NCI-H2227 (cell line): Measurements from ENCODE around the gene CYP4F12.
"Not testable (repeated sequence)": the region's sequence is repeated elsewhere in the genome, so short reads cannot be mapped to it uniquely, and the experiment has no call there.

Experiments used
- DNase-seq: peaks from one replicate; lab custom pipeline; 2025; ENCODE audit not compliant: unreplicated experiment; lab: John Stamatoyannopoulos, UW

Gene CYP4F12

DNA sequence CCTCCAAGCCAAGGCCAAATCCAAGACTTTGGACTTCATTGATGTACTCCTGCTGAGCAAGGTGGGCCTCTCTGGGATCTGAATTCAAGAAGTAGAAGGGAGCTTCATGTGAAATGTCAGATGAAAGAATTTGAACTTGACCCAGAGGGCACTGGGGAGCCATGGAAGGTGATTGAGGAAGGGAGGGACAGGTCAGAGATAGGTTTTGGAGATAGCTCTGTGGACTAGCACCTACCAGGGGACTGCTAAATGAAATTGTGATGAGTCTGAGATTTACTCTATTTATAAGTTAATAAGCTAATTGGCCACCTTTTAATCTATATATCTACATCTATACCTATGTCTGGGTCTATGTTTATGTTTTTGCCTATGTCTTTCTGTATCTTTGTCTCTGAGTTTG, 22.8 kb upstream of the CYP4F12 start:
- not testable (repeated sequence) for DNase-seq

DNA sequence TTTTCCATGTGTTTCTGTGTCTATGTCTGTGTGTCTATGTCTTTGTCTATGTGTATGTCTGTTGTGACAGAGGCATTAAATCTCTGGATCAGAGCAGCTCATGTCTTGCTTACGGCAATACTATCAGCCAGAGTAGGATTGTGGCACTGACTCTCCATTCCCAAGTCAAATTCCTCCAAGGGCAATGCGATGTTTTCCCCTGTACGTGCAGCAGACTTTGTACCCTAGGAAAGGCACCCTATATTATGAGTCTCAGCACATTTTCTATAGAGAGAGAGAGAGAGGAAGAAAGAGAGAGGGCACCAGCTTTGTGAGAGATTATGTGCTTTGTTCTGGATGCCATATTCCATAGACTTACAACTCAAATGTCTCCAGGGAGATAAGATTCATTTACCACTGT, 21.1 kb upstream of the CYP4F12 start:
- no peak for DNase-seq

DNA sequence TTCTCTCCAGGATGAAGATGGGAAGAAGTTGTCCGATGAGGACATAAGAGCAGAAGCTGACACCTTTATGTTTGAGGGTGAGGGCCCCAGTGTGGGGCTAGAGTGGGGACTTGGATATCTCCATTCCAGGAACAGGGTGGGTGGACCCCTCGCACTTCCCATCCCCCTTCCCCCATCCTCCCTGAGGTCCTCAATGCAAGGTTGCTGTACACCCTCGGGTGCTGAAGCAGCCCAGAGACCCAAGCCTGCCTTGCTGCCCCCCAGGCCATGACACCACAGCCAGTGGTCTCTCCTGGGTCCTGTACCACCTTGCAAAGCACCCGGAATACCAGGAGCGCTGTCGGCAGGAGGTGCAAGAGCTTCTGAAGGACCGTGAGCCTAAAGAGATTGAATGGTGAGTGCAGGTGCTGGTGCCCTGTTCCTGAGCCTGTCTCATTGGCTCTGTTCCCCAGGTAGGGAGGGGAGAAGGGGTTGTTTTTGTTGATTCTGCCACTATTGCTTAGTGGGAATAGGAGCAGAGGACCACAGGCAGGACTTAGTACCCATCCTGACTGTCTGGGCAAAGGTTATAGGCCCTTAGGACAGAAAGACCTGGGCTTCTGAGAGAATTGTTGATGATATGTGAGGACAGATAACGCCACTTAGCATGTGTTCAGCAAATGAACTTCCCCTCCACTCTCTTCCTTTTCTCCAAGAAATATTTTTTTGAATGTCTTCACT, 20.2 kb upstream of the CYP4F12 start:
- DNase-seq = no peak

DNA sequence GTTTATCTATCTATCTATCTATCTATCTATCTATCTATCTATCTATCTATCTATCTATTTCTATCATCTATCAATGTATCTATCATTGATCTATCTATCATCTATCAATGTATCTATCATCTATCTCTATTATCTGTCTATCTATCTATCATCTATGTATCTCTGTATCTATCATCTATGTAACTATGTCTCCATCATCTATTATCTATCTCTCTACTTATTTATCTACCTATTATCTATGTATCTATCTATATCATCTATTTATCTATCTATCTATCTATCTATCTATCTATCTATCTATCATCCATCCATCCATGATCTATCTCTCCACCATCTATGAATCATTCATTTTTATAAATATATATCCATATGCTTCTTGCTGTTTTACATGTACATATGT, 16.4 kb upstream of the CYP4F12 start:
- DNase-seq = no peak

DNA sequence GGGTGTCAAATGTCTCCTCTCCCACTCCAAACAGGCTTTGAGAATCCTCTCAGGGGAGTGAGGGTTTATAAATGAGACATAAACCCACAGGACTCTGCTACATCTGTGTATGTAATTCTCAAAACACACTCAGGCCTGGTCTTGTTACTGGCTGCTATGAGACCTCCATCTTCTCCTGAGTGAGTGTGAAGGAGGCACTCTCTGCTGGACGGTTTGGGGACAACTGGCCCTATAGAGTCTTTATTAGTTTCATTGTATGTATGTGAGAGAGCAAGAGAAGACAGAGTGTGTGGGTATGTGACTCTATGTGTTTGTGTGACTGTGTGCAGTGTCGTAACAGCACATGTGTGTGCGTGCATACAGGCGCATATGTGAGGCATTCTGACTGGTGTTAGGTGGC, 9.6 kb upstream of the CYP4F12 start:
- DNase-seq = no peak

DNA sequence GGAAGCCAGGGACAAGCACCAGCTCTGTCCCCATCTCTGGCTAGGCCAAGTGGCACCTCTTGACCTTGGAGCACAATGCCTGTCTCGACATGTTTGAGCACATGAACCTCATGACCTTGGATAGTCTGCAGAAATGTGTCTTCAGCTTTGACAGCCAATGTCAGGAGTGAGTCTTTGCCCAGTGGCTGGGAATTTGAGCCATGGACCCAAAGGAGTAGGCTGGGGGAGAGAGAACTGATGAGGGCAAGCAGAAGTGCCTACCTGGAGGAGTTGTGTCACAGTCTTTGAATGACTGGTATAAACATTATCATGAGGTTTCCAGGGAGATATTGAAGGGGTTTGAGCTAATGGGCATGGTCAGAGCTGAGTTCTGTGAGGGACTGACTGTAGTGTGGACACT, 6.7 kb upstream of the CYP4F12 start:
- no peak for DNase-seq

DNA sequence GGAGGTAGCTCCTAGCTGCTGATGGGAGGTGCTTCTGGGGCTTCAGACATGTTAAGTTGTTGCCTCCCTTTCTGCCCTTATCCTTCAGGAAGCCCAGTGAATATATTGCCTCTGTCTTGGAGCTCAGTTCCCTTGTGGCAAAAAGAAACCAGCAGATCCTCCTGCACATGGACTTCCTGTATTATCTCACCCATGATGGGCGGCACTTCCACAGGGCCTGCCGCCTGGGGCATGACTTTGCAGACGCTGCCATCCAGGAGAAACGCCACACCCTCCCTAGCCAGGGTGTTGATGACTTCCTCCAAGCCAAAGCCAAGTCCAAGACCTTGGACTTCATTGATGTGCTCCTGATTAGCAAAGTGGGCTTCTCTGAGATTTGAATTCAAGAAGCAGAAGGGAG, 6.0 kb upstream of the CYP4F12 start:
- DNase-seq = no peak

DNA sequence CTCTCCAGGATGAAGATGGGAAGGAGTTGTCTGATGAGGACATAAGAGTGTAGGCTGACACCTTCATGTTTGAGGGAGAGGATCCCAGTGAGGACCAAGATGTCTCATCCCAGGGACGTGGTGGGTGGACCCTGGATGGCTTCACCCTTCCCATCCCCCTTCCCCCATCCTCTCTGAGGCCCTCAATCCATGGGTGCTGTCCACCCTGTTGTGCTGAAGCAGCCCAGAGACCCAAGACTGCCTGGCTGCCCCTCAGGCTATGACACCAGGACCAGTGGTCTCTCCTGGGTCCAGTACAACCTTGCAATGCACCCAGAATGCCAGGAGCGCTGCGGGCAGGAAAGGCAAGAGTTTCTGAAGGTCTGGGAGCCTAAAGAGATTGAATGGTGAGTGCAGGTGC, 3.4 kb upstream of the CYP4F12 start:
- DNase-seq = no peak

DNA sequence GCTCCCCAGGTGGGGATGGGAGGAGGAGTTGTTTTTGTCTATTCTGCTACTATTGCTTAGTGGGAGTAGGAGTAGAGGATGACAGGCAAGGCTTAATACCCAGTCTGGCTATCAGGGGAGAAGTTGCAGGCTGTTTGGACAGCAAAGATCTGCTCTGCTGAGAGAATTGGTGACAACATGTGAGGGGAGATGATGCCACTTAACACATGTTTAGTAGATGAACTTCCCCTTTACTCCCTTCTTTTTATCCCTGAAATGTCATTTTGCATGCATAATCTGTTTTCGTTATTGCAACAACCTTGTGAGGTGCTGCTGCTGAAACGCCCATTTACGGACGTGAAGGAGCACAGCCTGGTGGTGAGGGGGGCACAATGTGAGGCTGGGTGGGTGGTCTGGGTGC, 3.0 kb upstream of the CYP4F12 start:
- no peak for DNase-seq

DNA sequence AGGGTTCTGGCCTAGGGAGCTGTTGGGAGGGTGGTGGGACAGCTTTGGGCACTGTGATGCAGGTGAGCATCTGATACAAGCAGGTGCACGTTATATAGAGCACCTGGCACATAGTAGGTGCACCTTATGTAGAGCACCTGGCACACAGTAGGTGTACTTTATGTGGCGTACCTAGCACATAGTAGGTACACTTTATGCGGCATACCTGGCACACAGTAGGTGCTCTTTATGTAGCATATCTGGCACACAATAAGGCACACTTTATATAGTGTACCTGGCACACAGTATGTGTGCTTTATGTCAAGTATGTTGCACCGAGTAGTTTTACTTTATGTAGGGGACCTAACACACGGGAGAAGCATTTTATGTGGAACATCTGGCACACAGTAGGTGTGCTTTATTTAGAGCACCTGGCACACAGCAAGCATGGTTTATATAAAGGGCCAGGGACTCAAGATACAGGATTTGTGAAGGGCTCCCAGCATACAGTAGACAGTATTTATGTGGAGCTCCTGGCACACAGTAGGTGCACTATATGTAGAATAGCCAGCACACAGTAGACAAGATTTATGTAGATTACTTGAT, 1.6 kb upstream of the CYP4F12 start:
- DNase-seq = no peak

DNA sequence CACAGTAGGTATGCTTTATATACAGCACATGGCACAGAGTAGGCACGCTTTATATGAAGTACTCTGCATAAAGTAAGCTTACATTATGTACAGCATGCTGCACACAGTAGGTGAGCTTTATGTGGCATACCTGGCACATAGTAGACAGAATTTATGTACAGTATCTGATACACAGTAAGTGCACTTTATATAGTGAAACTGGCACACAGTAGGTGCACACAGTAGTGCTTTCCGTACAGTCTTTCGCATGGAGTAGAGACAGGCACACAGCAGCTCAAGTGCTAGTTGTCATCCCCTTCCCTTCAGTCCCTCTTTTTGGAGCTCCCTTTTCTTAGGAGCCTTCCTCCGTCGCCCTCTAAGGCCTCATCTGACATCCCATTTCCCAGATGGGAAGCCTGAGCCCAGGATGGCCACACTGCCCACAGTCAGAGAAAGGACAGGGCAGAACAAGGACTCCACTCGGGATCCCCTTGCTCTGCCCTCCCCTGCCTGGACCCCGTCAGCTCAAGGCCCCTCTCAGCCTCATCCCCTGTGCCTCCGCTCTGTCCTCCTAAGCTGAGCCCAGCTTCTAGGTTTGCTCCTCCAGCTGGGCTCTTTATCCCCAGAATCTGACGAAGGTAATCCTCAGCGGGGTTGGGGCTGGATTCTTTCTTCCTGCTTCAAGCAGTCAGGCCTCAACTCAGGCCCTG, 852 bp upstream of the CYP4F12 start:
- no peak for DNase-seq

DNA sequence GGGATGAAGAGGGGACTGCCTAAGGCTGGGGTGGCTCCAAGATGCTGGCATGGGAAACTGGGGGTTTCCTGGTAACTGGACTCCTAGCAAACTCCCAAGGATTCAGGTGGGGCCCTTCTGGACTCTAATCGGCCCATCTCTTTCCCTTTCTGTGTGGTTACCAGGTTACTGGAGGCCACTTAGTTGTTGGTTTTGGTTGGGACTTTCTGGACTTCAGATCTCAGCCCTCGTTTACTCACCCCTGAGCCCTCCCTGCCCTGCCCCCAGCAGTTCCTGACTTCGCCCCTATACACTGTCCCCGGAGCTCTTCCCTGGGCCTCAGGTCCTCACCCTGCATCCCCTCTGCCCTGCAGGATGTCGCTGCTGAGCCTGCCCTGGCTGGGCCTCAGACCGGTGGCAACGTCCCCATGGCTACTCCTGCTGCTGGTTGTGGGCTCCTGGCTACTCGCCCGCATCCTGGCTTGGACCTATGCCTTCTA, 328 bp downstream of the CYP4F12 start:
- DNase-seq = no peak

DNA sequence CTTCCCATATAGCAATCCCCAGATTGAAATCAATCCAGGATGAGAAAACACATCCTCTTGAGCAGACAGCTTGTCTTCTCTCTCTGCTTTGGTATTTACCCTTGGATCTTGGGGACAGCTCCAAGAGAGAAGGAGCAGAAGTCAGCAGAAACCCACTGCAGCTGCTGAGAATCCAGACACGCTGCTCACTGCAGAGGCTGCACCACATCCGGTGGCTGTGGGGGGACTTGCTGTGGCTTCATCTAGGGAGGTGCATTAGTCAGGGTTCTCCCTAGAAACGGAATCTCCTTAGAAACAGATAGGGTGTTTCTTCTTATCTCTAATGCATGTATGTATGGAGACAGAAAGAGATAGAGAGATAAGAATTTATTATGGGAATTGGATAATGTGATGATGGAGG, 2.7 kb downstream of the CYP4F12 start:
- no peak for DNase-seq

DNA sequence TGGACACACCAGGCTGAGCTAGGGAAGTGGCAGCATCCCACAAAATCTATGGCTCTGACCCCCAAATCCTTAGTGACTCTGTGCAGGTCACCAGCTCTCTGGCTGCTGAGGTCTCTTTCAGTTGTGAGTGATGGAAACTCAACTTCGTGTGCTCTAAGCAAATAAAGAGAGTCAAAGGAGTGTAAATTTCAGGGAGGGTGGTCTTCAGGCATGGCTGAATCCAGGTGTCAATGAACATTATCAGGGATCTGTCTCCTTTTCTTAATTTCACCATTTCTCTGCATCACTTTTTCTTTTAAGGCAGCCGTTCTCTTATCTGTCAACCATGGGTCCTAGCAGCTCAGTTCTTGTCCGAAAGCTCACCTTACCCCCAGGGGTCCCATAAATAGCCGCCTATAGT, 6.2 kb downstream of the CYP4F12 start:
- no peak for DNase-seq

DNA sequence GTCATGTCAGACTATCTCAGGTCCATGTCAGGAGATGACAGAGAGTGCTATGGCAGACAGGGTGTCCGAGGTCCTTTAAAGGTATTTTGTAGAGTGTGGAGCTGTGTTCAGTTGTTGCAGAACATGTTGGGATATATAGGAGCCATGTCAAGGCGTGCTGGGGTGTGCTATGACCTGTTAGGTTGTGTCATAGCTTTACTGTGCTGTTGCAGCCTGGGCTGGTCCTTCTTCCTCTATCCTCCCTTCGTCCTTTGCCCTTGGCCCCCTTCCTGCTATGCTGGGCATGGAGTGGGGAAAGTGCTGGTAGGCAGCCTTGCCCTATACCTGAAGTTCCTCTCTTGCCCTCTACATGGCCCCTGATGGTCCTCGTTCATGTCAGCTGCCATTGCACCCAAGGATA, 7.0 kb downstream of the CYP4F12 start:
- DNase-seq = not testable (repeated sequence)

DNA sequence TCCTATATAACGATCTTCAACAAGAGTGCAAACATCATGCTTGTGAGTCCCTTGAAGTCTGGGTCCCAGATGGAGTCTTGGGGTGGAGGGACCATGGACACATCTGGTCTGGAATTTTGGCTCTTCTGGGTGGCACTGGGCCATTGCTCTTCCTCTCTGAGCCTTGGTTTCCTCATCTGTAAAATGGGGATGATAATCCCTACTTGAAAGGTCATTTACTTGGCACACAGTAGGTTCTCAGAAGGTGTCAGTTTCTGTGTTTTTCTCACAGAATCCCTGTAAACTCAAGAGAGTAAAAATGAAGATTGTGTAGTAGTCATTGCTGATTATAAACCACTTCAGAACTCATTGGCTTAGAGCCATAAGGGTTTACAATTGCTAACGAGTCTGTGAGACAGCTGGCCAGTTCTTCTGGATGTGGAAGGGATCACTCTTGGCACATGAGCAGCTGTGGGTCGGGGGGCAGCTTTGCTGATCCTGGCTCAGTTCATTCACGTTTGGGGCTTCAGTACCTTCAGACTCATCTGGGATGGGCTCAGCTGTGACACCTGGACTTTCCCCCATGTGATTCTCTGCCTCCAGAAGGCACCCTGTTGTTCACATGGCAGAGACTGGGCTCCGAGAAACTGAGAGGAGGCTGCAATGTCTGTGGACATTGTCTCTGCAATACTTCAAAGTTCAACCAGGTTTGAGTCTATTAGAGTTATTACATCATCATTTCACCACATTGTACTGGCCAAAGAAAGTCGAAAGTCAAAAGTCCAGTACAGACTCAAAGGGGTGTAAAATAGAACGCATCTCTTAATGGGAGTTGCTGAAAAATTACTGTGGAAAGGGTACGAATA, 7.8 kb downstream of the CYP4F12 start:
- DNase-seq = no peak

DNA sequence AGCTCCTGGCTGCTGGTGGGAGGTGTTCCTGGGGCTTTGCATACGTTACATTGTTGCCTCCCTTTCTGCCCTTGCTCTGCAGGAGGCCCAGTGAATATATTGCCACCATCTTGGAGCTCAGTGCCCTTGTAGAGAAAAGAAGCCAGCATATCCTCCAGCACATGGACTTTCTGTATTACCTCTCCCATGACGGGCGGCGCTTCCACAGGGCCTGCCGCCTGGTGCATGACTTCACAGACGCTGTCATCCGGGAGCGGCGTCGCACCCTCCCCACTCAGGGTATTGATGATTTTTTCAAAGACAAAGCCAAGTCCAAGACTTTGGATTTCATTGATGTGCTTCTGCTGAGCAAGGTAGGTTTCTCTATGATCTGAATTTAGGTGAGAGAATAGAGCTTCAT, 10.5 kb downstream of the CYP4F12 start:
- DNase-seq = no peak

DNA sequence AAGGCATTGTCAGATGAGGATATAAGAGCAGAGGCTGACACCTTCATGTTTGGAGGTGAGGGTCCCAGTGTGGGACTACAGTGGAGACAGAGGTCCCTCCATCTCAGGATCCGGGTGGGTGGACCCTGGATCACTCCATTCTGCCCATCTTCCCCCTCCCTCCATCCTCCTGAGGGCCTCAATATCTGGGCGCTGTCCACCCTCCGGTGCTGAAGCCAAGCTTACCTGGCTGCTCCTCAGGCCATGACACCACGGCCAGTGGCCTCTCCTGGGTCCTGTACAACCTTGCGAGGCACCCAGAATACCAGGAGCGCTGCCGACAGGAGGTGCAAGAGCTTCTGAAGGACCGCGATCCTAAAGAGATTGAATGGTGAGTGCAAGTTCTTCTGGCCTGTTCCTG, 11.9 kb downstream of the CYP4F12 start:
- no peak for DNase-seq

DNA sequence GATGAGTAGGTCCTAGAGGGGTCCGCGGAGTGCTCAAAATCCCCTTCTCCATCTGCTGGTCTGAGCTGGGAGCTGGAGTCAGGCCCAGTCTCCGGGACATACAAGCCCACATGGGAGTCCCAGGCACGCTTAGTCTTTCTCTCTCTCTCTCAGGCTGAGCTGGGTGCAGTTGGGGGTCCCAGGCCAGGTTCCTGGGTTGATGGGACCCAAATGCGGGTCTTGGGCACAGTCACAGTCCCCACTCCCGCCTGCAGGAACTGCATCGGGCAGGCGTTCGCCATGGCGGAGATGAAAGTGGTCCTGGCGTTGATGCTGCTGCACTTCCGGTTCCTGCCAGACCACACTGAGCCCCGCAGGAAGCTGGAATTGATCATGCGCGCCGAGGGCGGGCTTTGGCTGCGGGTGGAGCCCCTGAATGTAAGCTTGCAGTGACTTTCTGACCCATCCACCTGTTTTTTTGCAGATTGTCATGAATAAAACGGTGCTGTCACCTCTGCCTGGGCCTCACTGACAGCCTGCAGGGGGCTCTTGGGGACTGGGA, 23.8 kb downstream of the CYP4F12 start:
- peak; percentile 1 for DNase-seq

DNA sequence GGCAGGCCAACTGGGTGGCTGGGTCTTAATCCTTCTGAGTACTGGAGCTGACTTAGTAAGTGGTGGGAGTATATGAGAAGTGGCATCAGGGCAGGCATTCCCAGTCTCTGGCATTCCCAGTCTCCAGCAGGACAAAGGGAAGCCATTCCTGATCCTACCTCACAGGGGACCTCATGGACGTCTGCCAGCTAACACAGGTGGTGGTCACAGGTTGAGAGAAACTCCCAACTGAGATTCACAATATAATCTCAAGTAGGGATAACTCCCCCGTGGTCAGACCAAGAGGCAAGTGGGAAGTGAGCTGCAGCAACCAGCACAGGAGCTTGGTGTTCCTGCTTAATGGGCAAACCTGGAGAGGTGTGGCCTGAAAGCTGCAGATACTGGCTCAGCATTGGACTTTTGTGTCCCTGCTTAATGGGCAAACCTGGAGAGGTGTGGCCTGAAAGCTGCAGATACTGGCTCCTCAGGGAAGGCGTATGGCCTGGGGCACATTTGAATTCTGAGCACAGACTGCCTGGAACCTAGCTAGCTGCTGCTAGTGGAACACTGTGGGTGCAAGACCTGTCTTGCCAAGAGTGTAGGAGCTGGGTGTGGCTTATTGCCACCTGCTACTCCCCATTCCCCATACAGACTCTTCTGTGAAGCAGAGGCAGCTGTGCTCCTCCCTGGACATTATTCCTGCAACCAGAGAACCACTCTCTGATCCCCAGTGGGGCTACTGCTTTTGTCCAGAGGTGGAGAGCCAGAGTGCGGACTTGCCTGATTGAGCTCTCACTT, 29.1 kb downstream of the CYP4F12 start:
- no peak for DNase-seq
